ENCODE measurements around the gene TRAPPC2L. TPM values are rescaled to one million over a fixed set of nuclear protein-coding genes. Genes with fewer than 3 reads are reported as not detected.
A peak's percentile ranks its signal among the peaks of the same experiment; 100 is the strongest.
"Not testable (repeated sequence)": the region's sequence is repeated elsewhere in the genome, so short reads cannot be mapped to it uniquely, and the experiment has no call there.

Gene TRAPPC2L
- total RNA-seq, 1 experiment from 2014 or later = 125 TPM

- no peak for DNase-seq (ENCODE audit: low spot score)
Observed at GRCh38 chr16:88818575-88818874, 38.4 kb upstream of the TRAPPC2L start.

DNA sequence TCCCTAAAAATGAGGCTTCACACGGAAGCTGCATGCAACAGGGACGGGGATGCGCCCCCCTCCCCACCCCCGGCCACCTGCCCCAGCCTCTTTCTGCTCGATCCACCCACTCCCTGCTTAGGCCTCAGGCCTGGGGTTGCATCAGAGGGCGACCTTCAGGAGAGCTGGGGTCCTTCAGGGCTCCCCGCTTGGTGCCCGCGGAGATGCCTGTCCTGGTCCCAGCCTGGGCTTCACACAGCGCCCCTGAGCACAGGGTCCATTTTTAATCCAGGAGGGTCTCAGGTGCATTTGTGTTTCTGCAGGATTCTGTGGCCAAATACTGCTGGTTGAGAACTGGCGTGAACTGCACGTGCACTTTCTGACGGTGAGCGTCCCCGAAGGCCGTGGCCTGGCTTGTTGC lies 37.8 kb upstream of the TRAPPC2L start:
- DNase-seq (ENCODE audit: low spot score) = no peak

GRCh38 chr16:88820385-88821025 lies 36.4 kb upstream of the TRAPPC2L start:
- no peak for DNase-seq (ENCODE audit: low spot score)

- no peak for DNase-seq (ENCODE audit: low spot score)
Observed at GRCh38 chr16:88821168-88821850, 35.6 kb upstream of the TRAPPC2L start.

GRCh38 chr16:88822281-88823040 lies 34.5 kb upstream of the TRAPPC2L start:
- DNase-seq (ENCODE audit: low spot score) = no peak

DNA sequence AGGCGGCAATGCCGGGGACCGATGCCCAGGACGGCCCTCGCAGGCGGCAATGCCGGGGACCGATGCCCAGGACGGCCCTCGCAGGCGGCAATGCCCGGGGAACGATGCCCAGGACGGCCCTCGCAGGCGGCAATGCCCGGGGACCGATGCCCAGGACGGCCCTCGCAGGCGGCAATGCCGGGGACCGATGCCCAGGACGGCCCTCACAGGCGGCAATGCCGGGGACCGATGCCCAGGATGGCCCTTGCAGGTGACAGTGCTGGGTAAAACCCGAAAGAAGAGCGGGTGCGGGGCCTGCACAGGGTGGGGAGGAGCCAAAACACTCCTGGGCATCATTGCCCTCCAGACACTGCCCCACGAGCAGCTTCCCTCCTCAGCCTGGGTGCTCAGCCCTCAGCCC lies 33.3 kb upstream of the TRAPPC2L start:
- not testable (repeated sequence) for DNase-seq (ENCODE audit: low spot score)

DNA sequence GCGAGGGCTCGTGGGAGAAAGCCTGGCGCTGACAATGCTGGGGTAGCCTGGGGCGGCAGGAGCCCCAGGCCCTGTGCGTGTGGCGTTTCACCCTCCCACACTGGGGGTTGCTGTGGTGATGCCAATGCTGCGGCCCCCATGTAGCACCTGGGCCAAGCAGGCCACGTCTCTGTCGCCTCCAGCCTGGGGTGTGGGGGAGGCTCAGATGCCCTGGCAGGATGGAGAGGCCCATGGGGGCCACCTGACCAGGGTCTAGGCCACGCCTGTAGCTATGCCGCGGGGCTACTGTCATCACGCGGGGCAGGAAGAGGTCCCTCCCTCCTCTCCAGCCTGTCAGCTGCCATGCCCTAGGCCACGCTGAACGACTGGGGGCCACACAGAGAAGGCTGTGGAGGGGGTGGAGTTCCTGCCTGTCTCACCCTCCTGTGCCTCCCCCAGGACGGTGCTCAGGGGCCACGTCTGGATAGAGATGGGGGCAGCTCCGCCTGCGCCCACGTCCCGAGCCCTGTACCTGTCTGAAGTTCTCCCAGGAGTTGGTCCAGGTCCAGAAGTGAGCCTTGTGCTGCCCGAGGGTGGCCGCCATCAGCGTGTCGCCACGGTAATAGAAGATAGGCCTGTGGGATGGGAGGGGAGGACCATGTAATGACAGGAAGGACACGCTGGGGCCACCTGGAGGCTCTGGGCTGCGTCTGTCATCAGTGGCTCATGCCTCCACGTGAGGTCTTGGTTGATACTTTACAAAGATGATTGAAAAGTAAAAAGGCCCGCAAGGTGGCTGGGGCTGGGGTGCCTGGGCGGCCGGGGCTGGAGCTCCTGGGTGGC lies 32.5 kb upstream of the TRAPPC2L start:
- no peak for DNase-seq (ENCODE audit: low spot score)

DNA sequence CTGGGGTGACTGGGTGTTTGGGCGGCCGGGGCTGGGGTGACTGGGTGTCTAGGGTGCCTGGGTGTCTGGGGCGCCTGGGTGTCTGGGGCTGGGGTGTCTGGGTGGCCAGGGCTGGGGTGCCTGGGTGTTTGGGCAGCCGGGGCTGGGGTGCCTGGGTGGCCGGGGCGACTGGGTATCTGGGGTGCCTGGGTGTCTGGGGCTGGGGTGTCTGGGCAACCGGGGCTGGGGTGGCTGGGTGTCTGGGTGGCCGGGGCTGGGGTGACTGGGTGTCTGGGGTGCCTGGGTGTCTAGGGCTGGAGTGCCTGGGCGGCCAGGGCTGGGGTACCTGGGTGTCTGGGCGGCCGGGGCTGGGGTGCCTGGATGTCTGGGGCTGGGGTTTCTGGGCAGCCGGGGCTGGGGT lies 31.8 kb upstream of the TRAPPC2L start:
- no peak for DNase-seq (ENCODE audit: low spot score)

- no peak for DNase-seq (ENCODE audit: low spot score)
Observed at GRCh38 chr16:88826070-88826840, 30.7 kb upstream of the TRAPPC2L start.

DNA sequence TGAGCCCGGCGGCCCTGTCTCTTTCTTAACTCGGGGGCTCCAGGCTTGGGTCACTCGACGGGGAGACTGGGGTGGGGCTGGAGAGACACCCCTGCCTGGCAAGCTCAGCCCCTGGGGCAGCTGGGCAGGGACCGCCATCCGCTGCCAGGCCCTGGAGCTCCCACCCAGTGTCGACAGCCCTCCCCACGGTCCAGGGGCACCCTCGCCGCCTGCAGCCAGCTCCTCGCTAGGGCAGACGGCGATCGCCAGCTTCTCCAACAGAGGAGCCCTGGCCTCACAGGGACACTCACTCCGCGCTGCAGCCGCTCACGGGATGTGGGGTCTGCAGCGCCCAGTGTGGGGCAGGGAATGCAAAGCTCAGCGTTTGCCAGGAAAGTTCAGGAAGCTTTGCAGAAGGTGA lies 29.2 kb upstream of the TRAPPC2L start:
- no peak for DNase-seq (ENCODE audit: low spot score)

GRCh38 chr16:88828711-88829110 lies 28.2 kb upstream of the TRAPPC2L start:
- DNase-seq (ENCODE audit: low spot score) = no peak

- DNase-seq (ENCODE audit: low spot score) = no peak
Observed at GRCh38 chr16:88830258-88830657, 26.7 kb upstream of the TRAPPC2L start.

DNA sequence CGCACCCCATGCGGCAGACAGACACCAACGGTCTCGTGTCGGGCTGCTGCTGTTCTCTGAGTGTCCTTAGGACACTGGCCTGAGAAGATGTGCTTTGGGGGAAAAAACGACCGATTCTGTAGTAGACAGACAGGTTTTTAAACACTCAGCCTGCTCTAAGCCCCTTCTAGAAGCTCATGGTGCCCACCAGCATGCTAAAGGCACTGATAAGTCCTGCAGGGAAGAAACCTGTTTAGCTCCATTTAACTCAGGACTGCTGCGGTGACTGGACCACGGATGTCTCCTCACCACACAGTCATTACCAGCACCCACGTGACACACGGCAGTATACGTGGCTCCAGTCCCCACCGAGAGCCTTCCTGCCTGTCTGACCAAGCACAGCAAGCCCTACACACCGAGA lies 26.1 kb upstream of the TRAPPC2L start:
- DNase-seq (ENCODE audit: low spot score) = no peak

DNA sequence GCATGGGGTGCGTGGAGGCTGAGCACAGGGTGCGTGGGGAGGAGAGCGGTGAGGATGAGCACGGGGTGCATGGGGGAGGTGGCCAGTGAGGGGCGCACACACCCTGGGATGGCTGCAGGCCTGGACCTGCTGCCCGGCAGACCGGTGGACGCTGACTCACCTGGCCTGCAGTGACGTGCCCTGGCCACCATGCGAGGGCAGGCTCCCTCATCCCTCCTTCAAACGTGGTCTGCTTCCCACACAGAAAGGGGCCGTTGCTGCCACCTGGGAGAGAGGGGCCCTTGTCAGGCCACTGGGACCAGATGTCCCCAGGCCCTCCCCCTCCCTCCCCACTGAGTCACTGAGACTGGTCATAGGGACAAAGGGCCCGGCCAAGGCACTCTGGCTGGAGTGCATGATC lies 25.1 kb upstream of the TRAPPC2L start:
- peak; percentile 5 for DNase-seq (ENCODE audit: low spot score)

DNA sequence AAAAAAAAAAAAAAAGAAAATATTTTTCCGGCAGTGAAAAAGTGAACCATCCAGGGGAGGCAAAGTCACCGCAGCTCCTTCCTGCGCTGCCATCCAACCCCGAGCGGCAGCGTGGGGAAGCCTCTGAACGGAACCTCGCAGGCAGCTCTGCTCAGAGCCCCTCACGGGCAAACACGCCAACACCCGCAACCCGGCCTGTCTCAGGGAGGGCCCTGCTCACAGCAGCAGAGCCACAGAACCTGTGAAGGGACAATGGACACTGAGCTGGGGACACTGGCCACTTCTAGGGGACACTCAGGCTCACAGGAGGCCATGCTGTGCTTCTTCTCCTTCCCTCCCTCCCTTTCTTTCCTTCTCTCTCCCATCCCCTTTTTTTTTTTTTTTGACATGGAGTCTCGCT lies 23.8 kb upstream of the TRAPPC2L start:
- no peak for DNase-seq (ENCODE audit: low spot score)

DNA sequence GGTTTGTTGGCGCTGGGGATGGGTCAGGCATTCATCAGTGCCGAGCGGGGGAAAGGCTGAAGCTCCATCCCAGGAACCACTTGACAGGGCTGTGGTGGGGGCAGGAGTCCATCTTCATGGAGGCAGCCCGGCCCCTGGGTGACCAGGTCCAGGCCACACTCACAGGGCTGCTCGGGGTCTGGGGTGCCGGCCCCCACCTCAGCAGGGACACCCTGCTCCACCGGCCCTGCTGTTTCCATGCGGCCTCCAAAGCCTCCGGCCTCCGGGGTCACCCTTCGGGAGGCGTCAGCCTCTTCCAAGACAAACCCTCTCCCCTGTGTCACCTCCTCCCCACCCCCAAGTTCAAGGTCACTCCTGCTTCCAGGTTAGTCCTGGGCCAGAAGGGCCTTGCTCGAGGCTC lies 22.3 kb upstream of the TRAPPC2L start:
- no peak for DNase-seq (ENCODE audit: low spot score)

GRCh38 chr16:88835383-88835782 lies 21.5 kb upstream of the TRAPPC2L start:
- DNase-seq (ENCODE audit: low spot score) = no peak

- DNase-seq (ENCODE audit: low spot score) = no peak
Observed at GRCh38 chr16:88835818-88836217, 21.1 kb upstream of the TRAPPC2L start.

DNA sequence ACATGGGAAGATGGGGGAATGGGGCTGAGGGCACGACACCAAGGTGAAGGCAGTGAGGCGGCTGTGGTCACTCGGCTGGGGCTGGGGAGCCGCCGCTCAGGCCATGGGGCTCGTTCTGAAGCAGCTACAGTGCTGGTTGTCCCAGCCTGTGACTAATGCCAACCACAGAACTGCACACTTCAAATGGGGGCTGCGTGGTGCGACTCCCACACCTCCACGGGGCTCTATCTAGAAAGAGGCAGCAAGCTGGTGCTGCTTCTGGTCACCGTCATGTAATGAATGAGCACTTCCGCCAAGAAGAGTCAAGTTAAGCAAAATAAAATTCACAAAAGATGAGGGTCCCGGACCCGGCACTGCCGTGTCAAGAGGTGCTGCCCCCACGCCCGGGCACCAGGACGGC lies 20.1 kb upstream of the TRAPPC2L start:
- DNase-seq (ENCODE audit: low spot score) = no peak

- DNase-seq (ENCODE audit: low spot score) = no peak
Observed at GRCh38 chr16:88837806-88838205, 19.1 kb upstream of the TRAPPC2L start.

GRCh38 chr16:88838566-88838965 lies 18.4 kb upstream of the TRAPPC2L start:
- no peak for DNase-seq (ENCODE audit: low spot score)

Measured in HT-29 (cell line).